Endothelial cell of umbilical vein (primary cell): Measurements from ENCODE around the gene RSPRY1. TPM values are rescaled to one million over a fixed set of nuclear protein-coding genes. Genes with fewer than 3 reads are reported as not detected.
A peak's percentile ranks its signal among the peaks of the same experiment; 100 is the strongest.

ENCODE experiments used
- BruUV-seq: library from RNA; stranded (reverse); fragments of 400-500 nt; replicated peaks from 2 replicates; lab custom pipeline; 2021; lab: Mats Ljungman, UMichigan
- CTCF ChIA-PET: fragments of 300-600, 350-600 bp; sonication (Branson Sonifier 250); formaldehyde crosslinking; loops from one replicate; lab custom pipeline; 2021; ENCODE audit warnings: antibody characterized with exemption, inconsistent platforms; lab: Charles Lee
- POLR2A ChIA-PET: fragments of 300-600, 350-600 bp; sonication (Branson Sonifier 250); formaldehyde crosslinking; loops from one replicate; lab custom pipeline; 2021; ENCODE audit warnings: antibody characterized with exemption, inconsistent platforms; lab: Charles Lee
- DNase-seq: peaks from one replicate; pipeline ENCODE4 v3.0.0-alpha.2; 2011; ENCODE audit warnings: low read depth, low spot score
- FAIRE-seq: peaks from 2 replicates; lab custom pipeline; 2011; peaks lifted over from hg19 to GRCh38; lab: Jason Lieb, UNC
- H2AFZ ChIP-seq: 2 replicates; pipeline ENCODE4 v1.6.0; 2012; ENCODE audit warnings: low read depth, low read length, control low read depth, inconsistent platforms
- H3K27ac ChIP-seq: 2 replicates; pipeline ENCODE4 v1.5.1; 2011; ENCODE audit warnings: low read depth, mild to moderate bottlenecking, control low read depth, low read length, moderate library complexity; ENCODE audit not compliant: insufficient read depth
- H3K27me3 ChIP-seq, 2 experiments: 2 replicates each; pipeline versions ENCODE4 v1.6.0 to v1.6.1; 2011; ENCODE audit warnings: low read length in 2 of 2, mixed read lengths in 1 of 2; ENCODE audit not compliant: control insufficient read depth in 2 of 2, insufficient read depth in 2 of 2
- H3K36me3 ChIP-seq, 2 experiments: 2 replicates in 1 of 2; 3 replicates in 1 of 2; pipeline ENCODE4 v1.5.1; 2011; ENCODE audit warnings: low read length in 2 of 2, mild to moderate bottlenecking in 1 of 2, moderate library complexity in 1 of 2; ENCODE audit not compliant: control insufficient read depth in 2 of 2, insufficient read depth in 2 of 2; ENCODE audit errors: extremely low read depth in 1 of 2
- H3K4me1 ChIP-seq: 3 replicates; pipeline ENCODE4 v1.5.1; 2011; ENCODE audit warnings: mild to moderate bottlenecking, low read length; ENCODE audit not compliant: control insufficient read depth, insufficient read depth; ENCODE audit errors: extremely low read depth
- H3K4me2 ChIP-seq: 2 replicates; pipeline ENCODE4 v1.6.1; 2011; ENCODE audit warnings: low read length, control low read depth, mixed read lengths; ENCODE audit not compliant: insufficient read depth
- H3K4me3 ChIP-seq, 3 experiments: fragments of 200-600 bp in 1 of 3; sonication (generic), shearing (Covaris generic) in 1 of 3; replicated peaks in 1 of 3; 2 replicates each; pipeline ENCODE4 v1.5.1; 2011 to 2016; ENCODE audit warnings: control low read depth in 3 of 3, low read length in 3 of 3, mild to moderate bottlenecking in 2 of 3, inconsistent platforms in 1 of 3, low read depth in 1 of 3, moderate library complexity in 1 of 3; ENCODE audit not compliant: insufficient read depth in 1 of 3
- H3K79me2 ChIP-seq: 2 replicates; pipeline ENCODE4 v1.6.0; 2012; ENCODE audit warnings: low read length, inconsistent platforms; ENCODE audit not compliant: control insufficient read depth, insufficient read depth
- H3K9ac ChIP-seq: replicated peaks from 2 replicates; pipeline ENCODE3; 2011; ENCODE audit warnings: low read length, control low read depth; ENCODE audit not compliant: insufficient read depth; ENCODE audit errors: extremely low read depth
- H3K9me1 ChIP-seq: replicated peaks from 3 replicates; pipeline ENCODE4 v1.6.0; 2011; ENCODE audit warnings: mild to moderate bottlenecking, low read length; ENCODE audit not compliant: control insufficient read depth, insufficient read depth; ENCODE audit errors: extremely low read depth
- H3K9me3 ChIP-seq: replicated peaks from 2 replicates; pipeline ENCODE4 v1.5.1; 2012; ENCODE audit warnings: low read length, inconsistent platforms; ENCODE audit not compliant: control insufficient read depth, insufficient read depth
- H4K20me1 ChIP-seq: replicated peaks from 2 replicates; pipeline ENCODE3; 2011; ENCODE audit warnings: mild to moderate bottlenecking, low read length; ENCODE audit not compliant: control insufficient read depth, insufficient read depth; ENCODE audit errors: extremely low read depth
- EZH2 ChIP-seq: IDR thresholded peaks from 2 replicates; pipeline ENCODE4 v1.6.1; 2012; ENCODE audit warnings: borderline replicate concordance, low read depth, mild to moderate bottlenecking, moderate library complexity, low read length, inconsistent platforms; ENCODE audit not compliant: severe bottlenecking
- JUN ChIP-seq: IDR thresholded peaks from 2 replicates; pipeline ENCODE4 v1.6.1; 2011; ENCODE audit warnings: borderline replicate concordance, low read depth; ENCODE audit not compliant: insufficient read length, insufficient read depth
- MYC ChIP-seq: IDR thresholded peaks from one replicate; pipeline ENCODE4 v1.6.1; 2011; ENCODE audit warnings: mild to moderate bottlenecking, low read depth, low read length
- POLR2A ChIP-seq: IDR thresholded peaks from 2 replicates; pipeline ENCODE4 v1.6.1; 2012; ENCODE audit warnings: low read depth, mild to moderate bottlenecking, control low read depth, low read length
- POLR2AphosphoS5 ChIP-seq: IDR thresholded peaks from 2 replicates; pipeline ENCODE4 v1.6.1; 2012; ENCODE audit warnings: low read depth, mild to moderate bottlenecking, control low read depth, low read length, moderate library complexity; ENCODE audit not compliant: insufficient read depth
- dilution Hi-C: fragments of 300-500 bp; cut with MboI; formaldehyde crosslinking; loops from one replicate; pipeline ENCODE4 v1.15.0; 2019; ENCODE audit warnings: low sequenced_read_pairs; ENCODE audit not compliant: extremely low pct_ligation_motif_present
- intact Hi-C: fragments of 100-400 bp; cut with micrococcal nuclease; formaldehyde crosslinking; loops from one replicate; pipeline ENCODE4 v1.10.0; 2022
- polyA plus RNA-seq, 4 experiments: library from polyadenylated mRNA; depleted of rRNA in 3 of 4; stranded (reverse) in 3 of 4; unstranded in 1 of 4; fragments of >200 nt; gene quantifications; 2 replicates each; pipeline versions ENCODE4 v1.2.1 to v1.2.3, GENCODE V29; 2011 to 2012; ENCODE audit warnings: missing spikeins in 1 of 4
- total RNA-seq: library from RNA; stranded (reverse); gene quantifications from 2 replicates; pipeline ENCODE4 v1.2.3, GENCODE V29; 2021
- TF ChIP-seq, protein P1 (sequence below), 2 donors: IDR thresholded peaks; 1 replicate in 1 of 2; 2 replicates in 1 of 2; pipeline ENCODE4 v1.5.1; 2011; ENCODE audit warnings: low read length in 2 of 2, mild to moderate bottlenecking in 2 of 2, moderate library complexity in 2 of 2, control low read depth in 1 of 2, inconsistent platforms in 1 of 2, low read depth in 1 of 2; ENCODE audit not compliant: insufficient read depth in 1 of 2; ENCODE audit errors: extremely low read depth in 1 of 2
- TF ChIP-seq, protein P2 (sequence below): IDR thresholded peaks from 2 replicates; pipeline ENCODE4 v1.6.1; 2011; ENCODE audit not compliant: insufficient read depth, insufficient read length

The RSPRY1 gene
- total and polyA plus RNA-seq, 2 donors (not counting 3 experiments of a cell fraction or from before 2014, with no cell fraction given): 28.5 to 55.1 TPM

DNA sequence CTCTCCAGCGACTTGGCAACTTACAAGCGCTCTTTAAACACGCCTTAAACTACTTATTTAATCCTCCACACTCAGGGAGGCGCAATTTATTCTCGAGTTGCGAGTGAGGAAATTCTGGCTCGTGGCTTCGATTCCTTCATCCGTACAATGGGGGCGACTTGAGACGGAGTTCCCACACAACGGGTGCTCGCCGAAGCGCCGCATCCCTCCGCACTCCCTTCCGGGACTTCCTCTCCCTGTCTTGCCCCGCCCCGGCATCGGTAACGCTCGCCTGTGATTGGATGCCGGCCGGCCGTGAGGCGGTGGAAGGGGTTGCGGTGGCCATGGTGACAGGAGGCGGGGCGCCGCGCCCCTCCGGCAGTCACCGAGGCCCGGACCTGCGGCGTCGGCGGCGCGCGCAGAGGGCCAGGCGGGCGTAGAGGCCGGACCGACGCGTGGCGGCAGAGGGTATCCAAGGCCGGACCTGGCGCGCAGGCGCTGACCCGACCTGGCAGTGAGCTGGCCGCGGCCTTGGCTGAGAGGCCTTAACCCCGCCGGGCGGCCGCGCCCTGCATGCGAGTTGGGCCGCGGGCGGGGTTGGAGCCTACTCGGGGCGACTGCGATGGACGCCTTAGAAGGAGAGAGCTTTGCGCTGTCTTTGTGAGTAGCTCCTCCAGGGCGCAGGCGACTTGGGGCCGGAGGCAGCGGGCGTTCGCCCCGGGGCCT, 58.8 kb downstream of the RSPRY1 start, which contains the start of gene ARL2BP:
Gene ARL2BP, plus strand, starts transcription at position 493 of the 705 bp plus-strand sequence. Its CDS starts 109 bp downstream, at position 602.
- Histone ChIP-seq H3K4me2 (peak within 1 kb of the TSS; percentile 99), H3K27ac (peak within 1 kb of the TSS; percentile 72), H3K79me2 (peaks cover 10% of the 10 kb centered on the region), H3K4me3 (peak within 1 kb of the TSS; percentile 75 to 89 (median 85)), H3K9me3 (no peaks in the 10 kb centered on the region), H3K36me3 (peaks cover 9 to 13% of the 10 kb centered on the region in 2 experiments), H3K9ac (peak within 1 kb of the TSS; percentile 86), H3K27me3 (no peaks in the 10 kb centered on the region), H2AFZ (peak within 1 kb of the TSS; percentile 73), H4K20me1 (no peaks in the 10 kb centered on the region), H3K9me1 (no peaks in the 10 kb centered on the region), H3K4me1 (peaks cover 11% of the 10 kb centered on the region)
- dilution Hi-C loops: no loop called here
- TF ChIP-seq EZH2: no peak
- TF ChIP-seq JUN: no peak
- TF ChIP-seq POLR2A: peak; percentile 89
- peak; percentile 84 for TF ChIP-seq POLR2AphosphoS5
- TF ChIP-seq MYC: peak; percentile 6
- TF ChIP-seq, protein P1, sequence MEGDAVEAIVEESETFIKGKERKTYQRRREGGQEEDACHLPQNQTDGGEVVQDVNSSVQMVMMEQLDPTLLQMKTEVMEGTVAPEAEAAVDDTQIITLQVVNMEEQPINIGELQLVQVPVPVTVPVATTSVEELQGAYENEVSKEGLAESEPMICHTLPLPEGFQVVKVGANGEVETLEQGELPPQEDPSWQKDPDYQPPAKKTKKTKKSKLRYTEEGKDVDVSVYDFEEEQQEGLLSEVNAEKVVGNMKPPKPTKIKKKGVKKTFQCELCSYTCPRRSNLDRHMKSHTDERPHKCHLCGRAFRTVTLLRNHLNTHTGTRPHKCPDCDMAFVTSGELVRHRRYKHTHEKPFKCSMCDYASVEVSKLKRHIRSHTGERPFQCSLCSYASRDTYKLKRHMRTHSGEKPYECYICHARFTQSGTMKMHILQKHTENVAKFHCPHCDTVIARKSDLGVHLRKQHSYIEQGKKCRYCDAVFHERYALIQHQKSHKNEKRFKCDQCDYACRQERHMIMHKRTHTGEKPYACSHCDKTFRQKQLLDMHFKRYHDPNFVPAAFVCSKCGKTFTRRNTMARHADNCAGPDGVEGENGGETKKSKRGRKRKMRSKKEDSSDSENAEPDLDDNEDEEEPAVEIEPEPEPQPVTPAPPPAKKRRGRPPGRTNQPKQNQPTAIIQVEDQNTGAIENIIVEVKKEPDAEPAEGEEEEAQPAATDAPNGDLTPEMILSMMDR (IDR thresholded peaks at IDR 0.05; ENCODE audit: extremely low read depth in 1 of 2, insufficient read depth in 1 of 2, low read depth in 1 of 2, low read length in 2 of 2): peak; percentile 3 to 10
- TF ChIP-seq, protein P2, sequence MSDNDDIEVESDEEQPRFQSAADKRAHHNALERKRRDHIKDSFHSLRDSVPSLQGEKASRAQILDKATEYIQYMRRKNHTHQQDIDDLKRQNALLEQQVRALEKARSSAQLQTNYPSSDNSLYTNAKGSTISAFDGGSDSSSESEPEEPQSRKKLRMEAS: peak; percentile 20
- DNase-seq (peak; percentile 99), FAIRE-seq (peak; percentile 95)
- no TSS peak for BruUV-seq
- POLR2A ChIA-PET: interaction anchor here (0.6 to 1.4 kb wide), 4 partner anchors 16 to 57 kb away, joined by 3 to 8 read pairs (median 6); no protein-coding TSS in a partner anchor
- CTCF ChIA-PET: interaction anchor here (0.6 to 4.1 kb wide), 13 partner anchors 9 to 180 kb away, joined by 3 to 19 read pairs (median 3); partner anchors contain the start of gene PLLP
- intact Hi-C loops: loop anchor here (1.0 to 2.0 kb wide), 6 partner anchors 15 to 172 kb away; partner anchors contain the start of genes PLLP, PSME3IP1 and RSPRY1
